Peyer's patch (tissue), 4 donors: Measurements from ENCODE around the gene RGS3. TPM values are rescaled to one million over a fixed set of nuclear protein-coding genes. Genes with fewer than 3 reads are reported as not detected.

Experiments
- DNase-seq, 3 donors: peaks; one replicate each; pipeline ENCODE4 v3.0.0-alpha.2; 2017 to 2019
- H3K27ac ChIP-seq, 4 donors: fragments of 200-600 bp; sonication (generic); one replicate each; pipeline ENCODE4 v1.5.1; 2016 to 2019
- H3K27me3 ChIP-seq, 2 donors: fragments of 200-600 bp; sonication (generic); one replicate each; pipeline ENCODE4 v1.5.1; 2019
- H3K36me3 ChIP-seq, 3 donors: fragments of 200-600 bp; sonication (generic); one replicate each; pipeline ENCODE4 v1.5.1; 2016 to 2019
- H3K4me1 ChIP-seq, 4 donors: fragments of 200-600 bp; sonication (generic); one replicate each; pipeline ENCODE4 v1.5.1; 2016 to 2019
- H3K4me3 ChIP-seq, 4 donors: fragments of 200-600 bp; sonication (generic); 1 replicate in 3 of 4; 2 replicates in 1 of 4; pipeline ENCODE4 v1.5.1; 2016 to 2019; ENCODE audit warnings: mild to moderate bottlenecking in 1 of 4
- H3K9me3 ChIP-seq, 4 donors: fragments of 200-600 bp; sonication (generic); one replicate each; pipeline ENCODE4 v1.5.1; 2016 to 2019; ENCODE audit warnings: mild to moderate bottlenecking in 1 of 4
- CTCF ChIP-seq, 6 experiments: fragments of 450-650 bp in 4 of 6; fragments of 200-600 bp in 2 of 6; sonication (generic) in 1 of 6; IDR thresholded peaks; one replicate each; pipeline ENCODE4 v1.5.1; 2017 to 2019; ENCODE audit warnings: antibody characterized with exemption in 6 of 6, mild to moderate bottlenecking in 3 of 6, moderate library complexity in 1 of 6
- POLR2A ChIP-seq, 2 donors: fragments of 450-650 bp; IDR thresholded peaks; one replicate each; pipeline ENCODE4 v1.5.1; 2017; ENCODE audit warnings: antibody characterized with exemption in 2 of 2, mild to moderate bottlenecking in 2 of 2, moderate library complexity in 2 of 2
- total RNA-seq, 4 donors: library from RNA; depleted of rRNA; stranded (reverse); fragments of >200 nt; gene quantifications; one replicate each; pipeline ENCODE4 v1.1.0, GENCODE V29; 2016

RGS3 gene
- total RNA-seq, 4 donors from 2014 or later, result 55.3 to 113 (median 88.6) TPM

GRCh38 chr9:113609562-113610318 lies 146.2 kb downstream of the RGS3 start:
- Histone ChIP-seq H3K27ac (peak overlapping the region in 2 of 4 donors; percentile 3 to 20), H3K36me3 (no peaks in the 10 kb centered on the region), H3K27me3 (no peaks in the 10 kb centered on the region), H3K9me3 (no peaks in the 10 kb centered on the region), H3K4me3 (no peak overlapping the region), H3K4me1 (peaks cover 0 to 4% (median 0%) of the 10 kb centered on the region in 4 donors)
- peak; percentile 26 to 64 (median 53) for DNase-seq
- TF ChIP-seq POLR2A (IDR thresholded peaks at IDR 0.05) (no peak), CTCF (IDR thresholded peaks at IDR 0.05) (no peak)

- Histone ChIP-seq H3K9me3 (no peaks in the 10 kb centered on the region), H3K36me3 (no peaks in the 10 kb centered on the region), H3K27ac (no peak overlapping the region), H3K4me1 (peaks cover 0 to 4% (median 0%) of the 10 kb centered on the region in 4 donors), H3K4me3 (no peak overlapping the region), H3K27me3 (no peaks in the 10 kb centered on the region)
- TF ChIP-seq CTCF (IDR thresholded peaks at IDR 0.05), result no peak
- DNase-seq, result peak in 1 of 3 donors; percentile 39
Observed at GRCh38 chr9:113611461-113612215, 148.1 kb downstream of the RGS3 start.

GRCh38 chr9:113612216-113612747 lies 148.8 kb downstream of the RGS3 start:
- peak in 1 of 3 donors; percentile 15 for DNase-seq
- H3K27ac ChIP-seq, result no peak overlapping the region
- H3K27me3 ChIP-seq, result no peaks in the 10 kb centered on the region
- peaks cover 0 to 4% (median 0%) of the 10 kb centered on the region in 4 donors for H3K4me1 ChIP-seq
- H3K4me3 ChIP-seq, result no peak overlapping the region
- no peaks in the 10 kb centered on the region for H3K36me3 ChIP-seq
- TF ChIP-seq CTCF (IDR thresholded peaks at IDR 0.05), result no peak
- TF ChIP-seq POLR2A (IDR thresholded peaks at IDR 0.05), result no peak
- H3K9me3 ChIP-seq, result no peaks in the 10 kb centered on the region

GRCh38 chr9:113612828-113613227 lies 149.3 kb downstream of the RGS3 start:
- no peaks in the 10 kb centered on the region for H3K27me3 ChIP-seq
- H3K36me3 ChIP-seq, result no peaks in the 10 kb centered on the region
- no peaks in the 10 kb centered on the region for H3K9me3 ChIP-seq
- DNase-seq, result peak in 1 of 3 donors; percentile 33
- H3K27ac ChIP-seq, result no peak overlapping the region
- H3K4me3 ChIP-seq, result no peak overlapping the region
- H3K4me1 ChIP-seq, result peaks cover 0 to 4% (median 0%) of the 10 kb centered on the region in 4 donors
- TF ChIP-seq CTCF (IDR thresholded peaks at IDR 0.05), result no peak
- TF ChIP-seq POLR2A (IDR thresholded peaks at IDR 0.05), result no peak

GRCh38 chr9:113613815-113614413 lies 150.4 kb downstream of the RGS3 start:
- Histone ChIP-seq H3K4me3 (no peak overlapping the region), H3K9me3 (no peaks in the 10 kb centered on the region), H3K4me1 (peaks cover 0 to 4% (median 0%) of the 10 kb centered on the region in 4 donors), H3K36me3 (no peaks in the 10 kb centered on the region), H3K27me3 (no peaks in the 10 kb centered on the region), H3K27ac (peak overlapping the region in 1 of 4 donors; percentile 71)
- TF ChIP-seq POLR2A (IDR thresholded peaks at IDR 0.05) (no peak), CTCF (IDR thresholded peaks at IDR 0.05) (no peak)
- DNase-seq, result no peak
